Measurements from ENCODE around the gene TMEM123.

DNA sequence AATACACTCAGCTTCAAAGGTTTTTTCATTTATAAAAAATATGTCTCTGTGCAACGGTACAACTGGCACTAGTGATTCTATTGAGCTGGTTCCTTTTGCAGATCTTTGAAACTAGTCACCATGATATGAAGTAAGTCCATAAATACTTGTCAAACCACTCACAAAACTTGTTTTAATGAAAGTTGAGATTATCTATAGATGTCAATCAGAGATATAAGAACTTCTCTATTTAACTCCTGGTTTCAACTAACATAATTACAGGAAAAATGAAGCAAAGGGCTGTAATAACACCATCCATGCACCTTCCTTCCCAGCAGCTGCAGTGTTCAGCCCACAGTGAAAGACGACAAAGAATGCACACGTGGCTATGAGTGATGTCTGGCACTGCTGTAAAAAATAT lies 44.7 kb downstream of the TMEM123 start:
- no peak for TF ChIP-seq MXD1 (CRISPR knock-in tag; IDR thresholded peaks at IDR 0.05)
- TF ChIP-seq BHLHE40 (IDR thresholded peaks at IDR 0.05; ENCODE audit: low read length): no peak
- TF ChIP-seq ZNF354B (CRISPR knock-in tag; IDR thresholded peaks at IDR 0.05): no peak
- TF ChIP-seq IKZF1 (IDR thresholded peaks at IDR 0.05): no peak
- TF ChIP-seq CTCF (CRISPR knock-in tag; IDR thresholded peaks at IDR 0.05): no peak
- TF ChIP-seq IRF2 (CRISPR knock-in tag; IDR thresholded peaks at IDR 0.05): no peak
- no peak for TF ChIP-seq HNF4A (CRISPR knock-in tag; IDR thresholded peaks at IDR 0.05)
- TF ChIP-seq CEBPG (CRISPR knock-in tag; IDR thresholded peaks at IDR 0.05): no peak
- TF ChIP-seq USF2 (IDR thresholded peaks at IDR 0.05; ENCODE audit: low read depth, low read length): no peak
- TF ChIP-seq USF2 (CRISPR knock-in tag; IDR thresholded peaks at IDR 0.05; ENCODE audit: borderline replicate concordance): no peak
- no peak for TF ChIP-seq ELF1 (CRISPR knock-in tag; IDR thresholded peaks at IDR 0.05)

Data from HepG2 (cell line).